Ovary (tissue), 9 donors: ENCODE results near the gene HIPK2. TPM values are rescaled to one million over a fixed set of nuclear protein-coding genes. Genes with fewer than 3 reads are reported as not detected.

Experiments used
- DNase-seq, 5 donors: peaks; one replicate each; pipeline ENCODE4 v3.0.0-alpha.2; 2019 to 2020
- H3K27ac ChIP-seq, 2 donors: fragments of 200-600 bp; one replicate each; pipeline versions ENCODE4 v1.5.1 to v1.8.0; 2019 to 2022
- H3K27me3 ChIP-seq: fragments of 200-600 bp; one replicate; pipeline ENCODE4 v1.8.0; 2022
- H3K36me3 ChIP-seq: fragments of 200-600 bp; sonication (generic); one replicate; pipeline ENCODE4 v1.5.1; 2019
- H3K4me1 ChIP-seq: one replicate; pipeline ENCODE4 v1.8.1; 2013; ENCODE audit warnings: mild to moderate bottlenecking, moderate library complexity; ENCODE audit not compliant: insufficient read depth
- H3K4me3 ChIP-seq: fragments of 200-600 bp; sonication (generic); one replicate; pipeline ENCODE4 v1.5.1; 2017
- H3K9me3 ChIP-seq, 2 donors: fragments of 200-600 bp in 1 of 2; sonication (generic) in 1 of 2; one replicate each; pipeline versions ENCODE4 v1.5.1 to v1.8.1; 2013 to 2019; ENCODE audit warnings: mild to moderate bottlenecking in 1 of 2, moderate library complexity in 1 of 2
- CTCF ChIP-seq, 3 donors: fragments of 450-650 bp in 2 of 3; fragments of 200-600 bp in 1 of 3; IDR thresholded peaks; one replicate each; pipeline versions ENCODE4 v1.5.1 to v1.8.0; 2016 to 2022; ENCODE audit warnings: antibody characterized with exemption in 3 of 3, mild to moderate bottlenecking in 1 of 3
- EP300 ChIP-seq: sonication (generic); formaldehyde crosslinking; IDR thresholded peaks from one replicate; pipeline ENCODE4 v1.6.1; 2017; ENCODE audit warnings: antibody characterized with exemption
- POLR2A ChIP-seq: fragments of 450-650 bp; IDR thresholded peaks from one replicate; pipeline ENCODE4 v1.6.1; 2017; ENCODE audit warnings: antibody characterized with exemption, mild to moderate bottlenecking, moderate library complexity
- WGBS, 3 donors: extraction: QIAGEN DNeasy Blood & Tissue Kit in 1 of 3; methylation state at CpG; one replicate each; pipeline versions ENCODE4 v1.1.5 to v1.1.7; 2013 to 2017; 5-methylcytosine and 5-hydroxymethylcytosine counted together
- intact Hi-C, 4 donors: fragments of 100-400 bp; cut with DNase I; formaldehyde crosslinking; loops; one replicate each; pipeline versions ENCODE4 v1.11.0 to v1.15.1; 2022 to 2023
- polyA plus RNA-seq, 2 donors: library from polyadenylated mRNA; stranded (reverse); fragments of 200-250 nt in 1 of 2; fragments of 350-450 nt in 1 of 2; fragmentation: Illumina TruSeq in 1 of 2; extraction: RNeasy Lipid Tissue Mini Kit (QIAGEN cat#74804) in 1 of 2; gene quantifications; one replicate each; pipeline ENCODE4 v1.2.3, GENCODE V29; 2013 to 2014
- total RNA-seq, 7 donors: library from RNA; depleted of rRNA in 2 of 7; stranded (reverse); fragments of >200 nt in 2 of 7; fragmentation: NEBNext Ultra II Directional in 3 of 7; extraction: Animal tissue kit (Norgen Biotek cat#: 25700) in 3 of 7; gene quantifications; one replicate each; pipeline versions ENCODE4 v1.1.0 to v1.2.4, GENCODE V29; 2016 to 2023
- donor health status: DM: no; HTN: no; CAD: no; lungs with moderate emphysema.
- donor health status: DM: no; HTN: no; CAD: no.
- donor health status: Bipolar disorder and iron deficiency.
- donor health status: DM: yes; HTN: yes; CAD: no.
- donor health status: DM: no; HTN: no; CAD: no.
- donor health status: DM: yes; HTN: yes; CAD: no.

Gene HIPK2
- total and polyA plus RNA-seq, 9 donors = 7.3 to 38.4 (median 28.1) TPM

DNA sequence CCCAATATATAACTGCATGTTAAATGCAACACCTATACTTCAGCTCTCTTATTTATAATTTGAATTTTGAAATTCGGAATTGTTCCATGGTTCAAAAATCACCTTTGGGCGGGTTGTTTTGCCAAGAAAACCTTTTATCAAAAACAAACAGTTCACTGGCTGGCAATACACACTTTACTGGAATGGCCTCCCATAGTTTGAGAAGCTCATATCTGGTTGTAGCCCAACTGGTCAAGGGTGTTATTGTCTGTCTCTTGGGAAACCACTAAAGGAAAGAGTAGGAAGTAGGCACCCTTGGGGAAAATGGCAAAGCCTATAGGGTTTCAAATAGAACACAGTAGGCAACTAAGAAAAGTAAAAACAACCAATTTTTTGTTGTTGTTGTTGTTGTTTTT is 117.9 kb downstream of the HIPK2 start:
- DNase-seq = no peak
- TF ChIP-seq EP300 (no peak), POLR2A (no peak), CTCF (IDR thresholded peaks at IDR 0.05) (no peak)
- H3K9me3 ChIP-seq = no peaks in the 10 kb centered on the region
- intact Hi-C loops = loop anchor here in 1 of 4 donors (10.0 kb wide), 1 partner anchor 85 kb away; no protein-coding TSS in a partner anchor
- H3K4me1 ChIP-seq = no peaks in the 10 kb centered on the region
- H3K27me3 ChIP-seq = no peaks in the 10 kb centered on the region
- no peaks in the 10 kb centered on the region for H3K36me3 ChIP-seq
- WGBS, 3 donors = 73 to 90% (median 85%) methylated on average over 2 of the region's 2 CpGs
- H3K4me3 ChIP-seq = no peak overlapping the region
- H3K27ac ChIP-seq = no peak overlapping the region

DNA sequence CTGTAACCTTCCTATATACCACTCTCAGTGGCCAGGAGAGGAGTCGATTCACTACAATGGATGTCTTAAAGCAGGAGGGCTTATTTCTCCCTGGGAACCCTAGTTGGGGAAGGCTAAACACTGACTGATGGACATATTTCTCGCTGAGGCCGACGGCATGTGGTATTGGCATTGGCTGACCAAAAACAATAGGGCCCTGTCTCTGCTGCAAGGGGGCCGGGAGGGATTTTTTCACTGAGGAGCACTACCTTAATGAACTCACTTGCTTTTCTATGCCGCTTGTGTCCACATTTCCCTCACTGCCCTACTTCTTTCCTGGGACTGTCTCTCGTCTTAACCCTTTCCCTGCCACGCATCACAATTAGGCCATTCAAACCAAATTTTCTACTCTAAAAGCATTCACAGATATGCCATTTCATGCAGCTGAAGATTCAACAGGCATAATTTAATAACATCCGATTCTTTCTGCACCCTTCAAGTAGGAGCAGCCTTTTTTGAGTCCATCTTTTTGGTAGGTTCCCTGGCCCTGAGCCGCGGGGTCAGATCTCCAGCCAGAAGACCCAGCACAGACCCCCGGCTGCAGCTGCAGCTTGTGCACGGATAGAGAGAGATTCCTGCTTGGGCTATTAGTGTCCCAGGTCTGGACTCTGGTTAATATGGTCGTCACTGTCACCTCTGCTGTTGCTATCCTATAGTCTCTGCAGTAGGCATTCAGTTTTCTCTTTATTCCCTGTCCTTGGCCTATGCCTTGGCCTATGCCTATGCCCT is 118.7 kb downstream of the HIPK2 start:
- Histone ChIP-seq H3K36me3 (no peaks in the 10 kb centered on the region), H3K27ac (no peak overlapping the region), H3K9me3 (no peaks in the 10 kb centered on the region), H3K27me3 (no peaks in the 10 kb centered on the region), H3K4me1 (no peaks in the 10 kb centered on the region), H3K4me3 (no peak overlapping the region)
- no peak for TF ChIP-seq EP300
- no peak for TF ChIP-seq POLR2A
- TF ChIP-seq CTCF (IDR thresholded peaks at IDR 0.05) = no peak
- 84 to 90% (median 87%) methylated on average over 14 of the region's 14 CpGs for WGBS, 3 donors
- intact Hi-C loops = loop anchor here in 1 of 4 donors (10.0 kb wide), 1 partner anchor 86 kb away; no protein-coding TSS in a partner anchor
- DNase-seq = no peak

DNA sequence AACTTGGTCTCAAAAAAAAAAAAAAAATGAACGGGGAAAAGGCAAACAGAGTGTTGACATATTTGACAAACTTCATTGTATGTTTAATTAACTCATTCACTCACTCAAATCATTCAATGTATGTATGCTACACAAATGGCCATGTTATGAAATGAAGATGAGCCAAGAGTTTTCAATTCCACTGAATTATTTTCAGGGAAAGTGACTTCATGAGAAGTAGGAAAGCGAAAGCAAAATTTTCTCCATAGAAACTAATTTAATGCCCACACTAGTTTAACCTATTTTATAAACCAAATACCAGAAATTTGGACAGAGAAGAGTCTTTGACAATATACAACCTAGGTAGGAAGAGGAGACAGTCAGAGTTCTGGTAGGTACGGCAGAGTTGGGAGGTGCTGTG is 119.5 kb downstream of the HIPK2 start:
- WGBS, 3 donors = 87 to 89% (median 89%) methylated on average over 3 of the region's 3 CpGs

DNA sequence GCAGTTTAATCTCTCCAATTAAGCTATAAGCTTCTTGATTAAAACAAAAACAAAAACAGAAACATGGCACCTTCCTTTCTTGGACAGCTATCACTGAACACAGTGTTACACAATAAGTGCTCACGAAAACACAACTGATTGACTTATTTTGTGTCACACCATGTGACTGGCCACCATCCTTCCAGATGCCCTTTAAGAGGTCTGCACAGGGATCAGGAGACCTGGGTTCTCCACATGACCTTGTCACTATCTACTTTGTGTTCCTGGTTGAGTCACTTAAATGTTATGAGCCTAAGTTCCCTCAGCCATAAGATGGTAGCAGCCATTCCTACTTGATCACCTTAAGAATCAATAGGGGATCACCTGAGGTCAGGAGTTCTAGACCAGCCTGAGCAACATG is 120.1 kb downstream of the HIPK2 start:
- Histone ChIP-seq H3K4me1 (no peaks in the 10 kb centered on the region), H3K9me3 (no peaks in the 10 kb centered on the region), H3K4me3 (no peak overlapping the region), H3K27me3 (no peaks in the 10 kb centered on the region), H3K36me3 (no peaks in the 10 kb centered on the region), H3K27ac (no peak overlapping the region)
- 87 to 96% (median 89%) methylated on average over 1 of the region's 1 CpG for WGBS, 3 donors
- intact Hi-C loops = loop anchor here in 1 of 4 donors (10.0 kb wide), 1 partner anchor 87 kb away; no protein-coding TSS in a partner anchor
- DNase-seq = no peak
- no peak for TF ChIP-seq POLR2A
- TF ChIP-seq CTCF (IDR thresholded peaks at IDR 0.05) = no peak
- TF ChIP-seq EP300 = no peak

More for the DNA sequence above, 119.5 kb downstream of the HIPK2 start:
- Histone ChIP-seq H3K9me3 (no peaks in the 10 kb centered on the region), H3K27me3 (no peaks in the 10 kb centered on the region), H3K4me1 (no peaks in the 10 kb centered on the region), H3K36me3 (no peaks in the 10 kb centered on the region), H3K4me3 (no peak overlapping the region), H3K27ac (no peak overlapping the region)
- intact Hi-C loops = loop anchor here in 1 of 4 donors (10.0 kb wide), 1 partner anchor 87 kb away; no protein-coding TSS in a partner anchor
- no peak for DNase-seq
- TF ChIP-seq EP300 (no peak), POLR2A (no peak), CTCF (IDR thresholded peaks at IDR 0.05) (no peak)
